ENCODE data around the gene TNFAIP8L3. TPM values are rescaled to one million over a fixed set of nuclear protein-coding genes. Genes with fewer than 3 reads are reported as not detected.

Gene TNFAIP8L3
- total RNA-seq, 2 experiments from 2014 or later, result not detected

DNA sequence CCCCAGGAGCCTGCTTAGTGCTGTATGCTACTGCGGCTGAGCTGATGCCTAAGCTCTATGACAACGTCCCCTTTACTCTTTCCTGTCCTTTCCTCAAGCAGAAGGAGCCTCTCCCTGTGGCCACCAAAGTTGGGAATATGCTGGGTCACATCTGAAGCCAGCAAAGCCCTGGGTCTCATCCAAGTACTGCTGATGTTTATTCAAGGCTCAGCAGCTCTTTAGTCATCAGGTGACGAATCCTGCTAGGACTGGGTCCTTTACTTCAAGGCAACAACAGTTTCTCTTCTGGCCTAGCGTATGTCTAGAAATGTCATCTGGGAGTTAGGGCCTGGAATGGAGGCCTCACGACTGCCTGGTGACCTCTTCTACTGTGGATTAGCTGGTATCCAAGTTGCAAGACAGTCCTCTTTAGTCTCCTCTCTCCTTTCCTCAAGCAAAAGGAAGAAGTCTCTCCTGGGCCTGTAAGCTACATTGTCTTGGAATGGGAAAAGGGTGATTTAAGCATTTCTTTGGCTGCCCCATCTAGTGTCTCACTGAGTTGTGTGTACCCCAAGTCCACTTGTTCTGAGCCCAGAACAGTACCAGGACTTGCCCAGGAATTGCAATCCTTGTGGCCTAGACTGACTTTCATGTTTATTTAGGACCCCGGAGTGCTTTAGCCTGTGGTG, 63.9 kb downstream of the TNFAIP8L3 start:
- ATAC-seq (ENCODE audit: poor library complexity) (no peak), DNase-seq (no peak)
- Mint-ChIP-seq H3K4me3 (no peak overlapping the region), H3K4me1 (ENCODE audit: low read depth) (no peaks in the 10 kb centered on the region), H3K36me3 (ENCODE audit: low read depth) (no peaks in the 10 kb centered on the region), H3K27ac (no peak overlapping the region), H3K9me3 (no peaks in the 10 kb centered on the region), H3K27me3 (no peaks in the 10 kb centered on the region)
- intact Hi-C loops (cut with DNase I, micrococcal nuclease), result no loop called here
- no peaks in the 10 kb centered on the region for H3K4me1 ChIP-seq (ENCODE audit: insufficient read depth, low read length)
- no peaks in the 10 kb centered on the region for H3K36me3 ChIP-seq (ENCODE audit: insufficient read depth, low read length)
- H3K27ac ChIP-seq (ENCODE audit: low read depth in 1 of 2, low read length in 2 of 2), result no peak overlapping the region
- CTCF ChIA-PET, result no interaction called here
- H3K27me3 ChIP-seq (ENCODE audit: control insufficient read depth in 1 of 2, insufficient read depth in 2 of 2, low read length in 2 of 2), result no peaks in the 10 kb centered on the region
- TF ChIP-seq, protein P1, sequence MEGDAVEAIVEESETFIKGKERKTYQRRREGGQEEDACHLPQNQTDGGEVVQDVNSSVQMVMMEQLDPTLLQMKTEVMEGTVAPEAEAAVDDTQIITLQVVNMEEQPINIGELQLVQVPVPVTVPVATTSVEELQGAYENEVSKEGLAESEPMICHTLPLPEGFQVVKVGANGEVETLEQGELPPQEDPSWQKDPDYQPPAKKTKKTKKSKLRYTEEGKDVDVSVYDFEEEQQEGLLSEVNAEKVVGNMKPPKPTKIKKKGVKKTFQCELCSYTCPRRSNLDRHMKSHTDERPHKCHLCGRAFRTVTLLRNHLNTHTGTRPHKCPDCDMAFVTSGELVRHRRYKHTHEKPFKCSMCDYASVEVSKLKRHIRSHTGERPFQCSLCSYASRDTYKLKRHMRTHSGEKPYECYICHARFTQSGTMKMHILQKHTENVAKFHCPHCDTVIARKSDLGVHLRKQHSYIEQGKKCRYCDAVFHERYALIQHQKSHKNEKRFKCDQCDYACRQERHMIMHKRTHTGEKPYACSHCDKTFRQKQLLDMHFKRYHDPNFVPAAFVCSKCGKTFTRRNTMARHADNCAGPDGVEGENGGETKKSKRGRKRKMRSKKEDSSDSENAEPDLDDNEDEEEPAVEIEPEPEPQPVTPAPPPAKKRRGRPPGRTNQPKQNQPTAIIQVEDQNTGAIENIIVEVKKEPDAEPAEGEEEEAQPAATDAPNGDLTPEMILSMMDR (IDR thresholded peaks at IDR 0.05), result no peak
- POLR2A ChIA-PET, result no interaction called here
- no peak overlapping the region for H3K4me3 ChIP-seq (ENCODE audit: low read length)
- H3K9me3 ChIP-seq (ENCODE audit: control insufficient read depth in 1 of 2, insufficient read depth in 1 of 2, low read length in 2 of 2), result no peaks in the 10 kb centered on the region

DNA sequence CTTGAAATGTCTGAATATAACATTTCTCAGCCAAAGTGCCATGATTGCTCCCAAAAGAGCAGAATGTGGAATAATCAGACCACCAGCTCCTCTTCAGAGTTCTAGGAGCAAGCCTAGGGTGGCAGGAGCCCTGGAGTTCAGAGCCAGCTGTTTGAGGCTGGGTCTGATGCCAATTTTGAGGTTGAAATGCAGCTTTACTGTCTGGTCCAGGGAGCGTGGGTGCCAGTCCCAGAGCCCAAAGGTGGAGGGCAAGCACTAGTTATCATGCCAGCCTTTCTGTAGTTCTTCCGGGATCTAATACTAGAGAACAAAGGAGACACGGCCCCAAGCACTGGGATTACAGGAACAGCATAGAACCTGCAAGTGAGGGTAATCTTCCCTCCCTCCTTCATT, 69.3 kb downstream of the TNFAIP8L3 start:
- Mint-ChIP-seq H3K36me3 (ENCODE audit: low read depth) (peaks cover 29% of the 10 kb centered on the region), H3K4me1 (ENCODE audit: low read depth) (no peaks in the 10 kb centered on the region), H3K4me3 (no peak overlapping the region), H3K27me3 (no peaks in the 10 kb centered on the region), H3K9me3 (no peaks in the 10 kb centered on the region), H3K27ac (no peak overlapping the region)
- H3K36me3 ChIP-seq (ENCODE audit: insufficient read depth, low read length), result no peaks in the 10 kb centered on the region
- intact Hi-C loops (cut with DNase I, micrococcal nuclease), result loop anchor here in 1 of 2 experiments (2.0 kb wide), 1 partner anchor 17 kb away; no protein-coding TSS in a partner anchor
- H3K27ac ChIP-seq (ENCODE audit: low read depth in 1 of 2, low read length in 2 of 2), result no peak overlapping the region
- H3K9me3 ChIP-seq (ENCODE audit: control insufficient read depth in 1 of 2, insufficient read depth in 1 of 2, low read length in 2 of 2), result peaks cover 0 to 5% of the 10 kb centered on the region in 2 experiments
- H3K4me3 ChIP-seq (ENCODE audit: low read length), result no peak overlapping the region
- H3K4me1 ChIP-seq (ENCODE audit: insufficient read depth, low read length), result no peaks in the 10 kb centered on the region
- no peaks in the 10 kb centered on the region for H3K27me3 ChIP-seq (ENCODE audit: control insufficient read depth in 1 of 2, insufficient read depth in 2 of 2, low read length in 2 of 2)
- DNase-seq (no peak), ATAC-seq (ENCODE audit: poor library complexity) (no peak)
- ChIA-PET POLR2A (no interaction called here), CTCF (no interaction called here)
- TF ChIP-seq, protein P1 (IDR thresholded peaks at IDR 0.05), result no peak

DNA sequence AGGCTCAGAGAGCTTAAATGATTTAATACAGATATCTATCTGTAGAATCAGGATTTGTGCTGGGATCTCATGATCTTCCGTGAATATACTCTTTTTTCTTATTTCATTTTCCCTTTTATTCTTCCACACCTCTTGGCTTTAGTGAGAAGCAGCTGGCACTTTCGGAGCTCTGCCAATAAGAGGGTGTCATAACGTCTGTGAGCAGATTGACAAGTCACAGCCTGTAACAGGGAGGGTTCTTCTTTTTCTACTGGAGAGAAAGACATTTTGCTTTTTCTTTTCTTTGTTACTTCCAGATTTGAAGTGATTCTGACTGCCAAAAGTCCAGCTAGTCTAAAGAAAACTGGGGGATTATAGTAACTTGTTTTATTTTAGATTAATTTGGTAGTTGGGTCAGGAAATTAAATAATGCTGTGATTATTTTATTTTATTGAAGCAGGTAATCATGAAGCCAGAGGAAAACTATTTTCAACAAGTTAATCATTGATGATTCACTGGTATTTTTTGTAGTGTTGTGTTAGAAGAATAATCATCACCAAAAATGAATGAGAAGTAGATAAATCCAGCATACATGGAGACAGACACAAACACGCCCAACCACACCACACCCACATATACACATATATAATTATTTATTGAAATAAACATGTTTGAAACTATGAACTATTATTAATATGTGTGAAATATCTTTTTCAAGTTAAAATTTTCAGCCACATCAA, 69.8 kb downstream of the TNFAIP8L3 start:
- ChIA-PET POLR2A (no interaction called here), CTCF (no interaction called here)
- no peak overlapping the region for H3K27ac ChIP-seq (ENCODE audit: low read depth in 1 of 2, low read length in 2 of 2)
- H3K36me3 ChIP-seq (ENCODE audit: insufficient read depth, low read length), result no peaks in the 10 kb centered on the region
- H3K27me3 ChIP-seq (ENCODE audit: control insufficient read depth in 1 of 2, insufficient read depth in 2 of 2, low read length in 2 of 2), result no peaks in the 10 kb centered on the region
- DNase-seq (no peak), ATAC-seq (ENCODE audit: poor library complexity) (no peak)
- Mint-ChIP-seq H3K4me1 (ENCODE audit: low read depth) (no peaks in the 10 kb centered on the region), H3K27me3 (no peaks in the 10 kb centered on the region), H3K27ac (no peak overlapping the region), H3K36me3 (ENCODE audit: low read depth) (peaks cover 33% of the 10 kb centered on the region), H3K9me3 (peaks cover 2% of the 10 kb centered on the region), H3K4me3 (no peak overlapping the region)
- TF ChIP-seq, protein P1 (IDR thresholded peaks at IDR 0.05), result no peak
- H3K4me1 ChIP-seq (ENCODE audit: insufficient read depth, low read length), result no peaks in the 10 kb centered on the region
- intact Hi-C loops (cut with DNase I, micrococcal nuclease), result loop anchor here in 1 of 2 experiments (2.0 kb wide), 1 partner anchor 18 kb away; no protein-coding TSS in a partner anchor
- peaks cover 0 to 5% of the 10 kb centered on the region in 2 experiments for H3K9me3 ChIP-seq (ENCODE audit: control insufficient read depth in 1 of 2, insufficient read depth in 1 of 2, low read length in 2 of 2)
- H3K4me3 ChIP-seq (ENCODE audit: low read length), result no peak overlapping the region

All from CD4-positive, alpha-beta T cell (primary cell).